ENCODE measurements around the gene CEP112. TPM values are rescaled to one million over a fixed set of nuclear protein-coding genes. Genes with fewer than 3 reads are reported as not detected.

The CEP112 gene
- total and polyA plus RNA-seq, 10 of the 15 experiments (the other 5 are each of a cell fraction or from before 2014, with no cell fraction given), result 0.11 to 3.8 (median 0.32) TPM; not detected in 1

- no peak for TF ChIP-seq SREBF2 (IDR thresholded peaks at IDR 0.05; ENCODE audit: low read length)
- no peak for TF ChIP-seq DPF2 (IDR thresholded peaks at IDR 0.05)
- TF ChIP-seq RCOR1 (conservative IDR thresholded peaks at IDR 0.05; ENCODE audit: low read depth, low read length), result no peak
- no peak for TF ChIP-seq RBBP5 (conservative IDR thresholded peaks at IDR 0.05)
- TF ChIP-seq, protein P1, sequence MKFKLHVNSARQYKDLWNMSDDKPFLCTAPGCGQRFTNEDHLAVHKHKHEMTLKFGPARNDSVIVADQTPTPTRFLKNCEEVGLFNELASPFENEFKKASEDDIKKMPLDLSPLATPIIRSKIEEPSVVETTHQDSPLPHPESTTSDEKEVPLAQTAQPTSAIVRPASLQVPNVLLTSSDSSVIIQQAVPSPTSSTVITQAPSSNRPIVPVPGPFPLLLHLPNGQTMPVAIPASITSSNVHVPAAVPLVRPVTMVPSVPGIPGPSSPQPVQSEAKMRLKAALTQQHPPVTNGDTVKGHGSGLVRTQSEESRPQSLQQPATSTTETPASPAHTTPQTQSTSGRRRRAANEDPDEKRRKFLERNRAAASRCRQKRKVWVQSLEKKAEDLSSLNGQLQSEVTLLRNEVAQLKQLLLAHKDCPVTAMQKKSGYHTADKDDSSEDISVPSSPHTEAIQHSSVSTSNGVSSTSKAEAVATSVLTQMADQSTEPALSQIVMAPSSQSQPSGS (IDR thresholded peaks at IDR 0.05; ENCODE audit: low read length), result no peak
These were observed 19.3 kb upstream of the CEP112 start (continued) for GRCh38 chr17:66211047-66211810.

- Histone ChIP-seq H3K36me3 (ENCODE audit: control insufficient read depth in 2 of 2, insufficient read depth in 2 of 2, low read length in 1 of 2) (no peaks in the 10 kb centered on the region), H3K79me2 (ENCODE audit: control insufficient read depth, insufficient read depth, low read length) (no peaks in the 10 kb centered on the region), H3K4me1 (ENCODE audit: control insufficient read depth, insufficient read depth, low read length) (no peaks in the 10 kb centered on the region), H3K9me3 (replicated peaks; ENCODE audit: control insufficient read depth, insufficient read depth, low read length) (no peaks in the 10 kb centered on the region), H3K27me3 (replicated peaks in 1 of 2; ENCODE audit: control insufficient read depth in 2 of 2, insufficient read depth in 2 of 2, low read length in 1 of 2) (no peaks in the 10 kb centered on the region; a peak in 1 of 4 replicates), H3K27ac (ENCODE audit: control insufficient read depth, insufficient read depth) (no peak overlapping the region), H4K20me1 (ENCODE audit: control insufficient read depth, insufficient read depth) (no peaks in the 10 kb centered on the region), H3K4me3 (no peak overlapping the region), H3K9ac (ENCODE audit: control insufficient read depth, insufficient read depth, low read length) (no peak overlapping the region), H3K4me2 (ENCODE audit: control insufficient read depth, insufficient read depth) (no peak overlapping the region), H2AFZ (ENCODE audit: control insufficient read depth, low read depth, low read length) (no peak overlapping the region)
- POLR2A ChIA-PET, result no interaction called here
- SMC1A ChIA-PET (ENCODE audit: uncharacterized antibody, unreplicated experiment), result no interaction called here
- no TSS peak for BruUV-seq (replicated peaks)
- RAD21 ChIA-PET (ENCODE audit: unreplicated experiment), result no interaction called here
- no peak for ATAC-seq
- FAIRE-seq, result no peak
- intact Hi-C loops (cut with micrococcal nuclease; ENCODE audit: unreplicated experiment) (no loop called here), in situ Hi-C loops (cut with MboI) (no loop called here)
- CTCF ChIA-PET, result no interaction called here
- WGBS (ENCODE audit: insufficient coverage, insufficient replicate concordance, low lambda C conversion rate, missing lambda C conversion rate), result 21% methylated on average over 2 of the region's 2 CpGs
- DNase-seq (ENCODE audit: low read depth, low spot score), result no peak
- TF ChIP-seq RFX5 (IDR thresholded peaks at IDR 0.05; ENCODE audit: low read depth, low read length) (no peak), E2F8 (IDR thresholded peaks at IDR 0.05; ENCODE audit: low read depth, partially characterized antibody) (no peak), CHD1 (IDR thresholded peaks at IDR 0.05; ENCODE audit: low read depth, low read length) (no peak), SMC3 (IDR thresholded peaks at IDR 0.05; ENCODE audit: borderline replicate concordance, low read length) (no peak), ZZZ3 (IDR thresholded peaks at IDR 0.05; ENCODE audit: control insufficient read depth, insufficient read length, low read depth) (no peak), POU2F2 (IDR thresholded peaks at IDR 0.05; ENCODE audit: borderline replicate concordance, low read depth, low read length) (no peak), MTA2 (IDR thresholded peaks at IDR 0.05; ENCODE audit: low read depth) (no peak), SUZ12 (IDR thresholded peaks at IDR 0.05; ENCODE audit: unreplicated experiment) (no peak), TCF3 (IDR thresholded peaks at IDR 0.05; ENCODE audit: borderline replicate concordance, insufficient read depth, low read depth, low read length) (no peak), IKZF2 (IDR thresholded peaks at IDR 0.05) (no peak)
- TF ChIP-seq, protein P2, sequence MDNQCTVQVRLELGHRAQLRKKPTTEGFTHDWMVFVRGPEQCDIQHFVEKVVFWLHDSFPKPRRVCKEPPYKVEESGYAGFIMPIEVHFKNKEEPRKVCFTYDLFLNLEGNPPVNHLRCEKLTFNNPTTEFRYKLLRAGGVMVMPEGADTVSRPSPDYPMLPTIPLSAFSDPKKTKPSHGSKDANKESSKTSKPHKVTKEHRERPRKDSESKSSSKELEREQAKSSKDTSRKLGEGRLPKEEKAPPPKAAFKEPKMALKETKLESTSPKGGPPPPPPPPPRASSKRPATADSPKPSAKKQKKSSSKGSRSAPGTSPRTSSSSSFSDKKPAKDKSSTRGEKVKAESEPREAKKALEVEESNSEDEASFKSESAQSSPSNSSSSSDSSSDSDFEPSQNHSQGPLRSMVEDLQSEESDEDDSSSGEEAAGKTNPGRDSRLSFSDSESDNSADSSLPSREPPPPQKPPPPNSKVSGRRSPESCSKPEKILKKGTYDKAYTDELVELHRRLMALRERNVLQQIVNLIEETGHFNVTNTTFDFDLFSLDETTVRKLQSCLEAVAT (IDR thresholded peaks at IDR 0.05), result no peak
- TF ChIP-seq, protein P3, sequence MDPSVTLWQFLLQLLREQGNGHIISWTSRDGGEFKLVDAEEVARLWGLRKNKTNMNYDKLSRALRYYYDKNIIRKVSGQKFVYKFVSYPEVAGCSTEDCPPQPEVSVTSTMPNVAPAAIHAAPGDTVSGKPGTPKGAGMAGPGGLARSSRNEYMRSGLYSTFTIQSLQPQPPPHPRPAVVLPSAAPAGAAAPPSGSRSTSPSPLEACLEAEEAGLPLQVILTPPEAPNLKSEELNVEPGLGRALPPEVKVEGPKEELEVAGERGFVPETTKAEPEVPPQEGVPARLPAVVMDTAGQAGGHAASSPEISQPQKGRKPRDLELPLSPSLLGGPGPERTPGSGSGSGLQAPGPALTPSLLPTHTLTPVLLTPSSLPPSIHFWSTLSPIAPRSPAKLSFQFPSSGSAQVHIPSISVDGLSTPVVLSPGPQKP (IDR thresholded peaks at IDR 0.05; ENCODE audit: low read depth, low read length), result no peak
These were observed 18.3 kb upstream of the CEP112 start for GRCh38 chr17:66210208-66210574.

Data from GM12878 (cell line).